GM21717 (cell line): ENCODE results near the gene TEX13D.
"Not testable (repeated sequence)": the region's sequence is repeated elsewhere in the genome, so short reads cannot be mapped to it uniquely, and the experiment has no call there.

Source experiments
- ATAC-seq: cut with Tn5 transposase; IDR thresholded peaks from one replicate; pipeline ENCODE4 v1.9.1; 2021; ENCODE audit warnings: mild to moderate bottlenecking, moderate library complexity; ENCODE audit not compliant: unreplicated experiment

Gene TEX13D

GRCh38 chrX:124332481-124333424 is at the start of gene TEX13D:
TEX13D (plus strand) TSS chrX:124332660; CDS start chrX:124332918, 258 bp downstream.
- ATAC-seq: no peak

- ATAC-seq: no peak
Observed at GRCh38 chrX:124289443-124289842, 43.0 kb upstream of the TEX13D start.

GRCh38 chrX:124293810-124294209 is 38.6 kb upstream of the TEX13D start:
- ATAC-seq: no peak

GRCh38 chrX:124299323-124299722 is 33.1 kb upstream of the TEX13D start:
- not testable (repeated sequence) for ATAC-seq

- ATAC-seq: no peak
Observed at GRCh38 chrX:124300405-124300804, 32.1 kb upstream of the TEX13D start.

GRCh38 chrX:124307253-124307907 is 25.1 kb upstream of the TEX13D start:
- no peak for ATAC-seq

GRCh38 chrX:124325732-124326131 is 6.7 kb upstream of the TEX13D start:
- ATAC-seq: no peak

- no peak for ATAC-seq
Observed at GRCh38 chrX:124328765-124329164, 3.7 kb upstream of the TEX13D start.

GRCh38 chrX:124333862-124334261 is 1.4 kb downstream of the TEX13D start:
- ATAC-seq: no peak

- not testable (repeated sequence) for ATAC-seq
Observed at GRCh38 chrX:124334555-124334954, 2.1 kb downstream of the TEX13D start.

- no peak for ATAC-seq
Observed at GRCh38 chrX:124335598-124335997, 3.1 kb downstream of the TEX13D start.

GRCh38 chrX:124337916-124338315 is 5.5 kb downstream of the TEX13D start:
- no peak for ATAC-seq

GRCh38 chrX:124338733-124339514 is 6.5 kb downstream of the TEX13D start:
- ATAC-seq: no peak

- no peak for ATAC-seq
Observed at GRCh38 chrX:124341396-124342132, 9.1 kb downstream of the TEX13D start.

GRCh38 chrX:124342174-124342867 is 9.9 kb downstream of the TEX13D start:
- no peak for ATAC-seq

- no peak for ATAC-seq
Observed at GRCh38 chrX:124343016-124343415, 10.6 kb downstream of the TEX13D start.

- ATAC-seq: no peak
Observed at GRCh38 chrX:124344246-124344645, 11.8 kb downstream of the TEX13D start.

- no peak for ATAC-seq
Observed at GRCh38 chrX:124346117-124346876, 13.8 kb downstream of the TEX13D start, which contains the start of gene SH2D1A. SH2D1A (plus strand) TSS chrX:124346563; CDS start chrX:124346643, 80 bp downstream.

GRCh38 chrX:124346877-124347241 is 14.4 kb downstream of the TEX13D start:
- no peak for ATAC-seq
